A549 (cell line): ENCODE data around the gene ROR1. TPM values are rescaled to one million over a fixed set of nuclear protein-coding genes. Genes with fewer than 3 reads are reported as not detected.

ENCODE experiments used
- ATAC-seq, 2 experiments: fragments of 200-7000 bp in 1 of 2; fragments of >200 bp in 1 of 2; cut with Nextera tagmentation in 1 of 2; cut with Tn5 transposase in 1 of 2; 3 replicates each; pipeline versions ENCODE4 v1.8.0 to v1.9.1; 2018 to 2020; ENCODE audit warnings: mild to moderate bottlenecking in 1 of 2, moderate library complexity in 1 of 2
- CTCF ChIA-PET: fragments of 300-600 bp; sonication (Branson Sonifier 250); formaldehyde crosslinking; extraction: SDS; loops from one replicate; lab custom pipeline; 2021; ENCODE audit warnings: antibody characterized with exemption, inconsistent platforms; lab: Yijun Ruan, JAX
- POLR2A ChIA-PET: fragments of 350-600 bp; formaldehyde crosslinking; extraction: SDS; loops from one replicate; lab custom pipeline; 2021; ENCODE audit warnings: antibody characterized with exemption, inconsistent platforms; lab: Yijun Ruan, JAX
- DNase-seq, 2 experiments: peaks; one replicate each; pipeline versions ENCODE4 v3.0.0 to v3.0.0-alpha.2; 2011 to 2016; ENCODE audit warnings: low read depth in 1 of 2, low spot score in 1 of 2
- FAIRE-seq: peaks from 2 replicates; lab custom pipeline; 2011; peaks lifted over from hg19 to GRCh38; lab: Jason Lieb, UNC
- H3K27ac ChIP-seq, 2 experiments: fragments of >200 bp; sonication (Bioruptor Twin); formaldehyde crosslinking; 3 replicates each; pipeline ENCODE4 v1.5.1; 2016 to 2017
- H3K4me1 ChIP-seq: fragments of >200 bp; sonication (Bioruptor Twin); formaldehyde crosslinking; 3 replicates; pipeline ENCODE4 v1.6.1; 2016
- H3K4me2 ChIP-seq: fragments of >200 bp; sonication (Bioruptor Twin); formaldehyde crosslinking; 3 replicates; pipeline ENCODE4 v1.6.1; 2016
- H3K4me3 ChIP-seq: fragments of >200 bp; sonication (Bioruptor Twin); formaldehyde crosslinking; 3 replicates; pipeline ENCODE4 v1.5.1; 2016
- H3K9me3 ChIP-seq: fragments of >200 bp; sonication (Bioruptor Twin); formaldehyde crosslinking; 3 replicates; pipeline ENCODE4 v1.6.1; 2016
- CBX2 ChIP-seq: fragments of 200-600 bp; sonication (generic); IDR thresholded peaks from 2 replicates; pipeline ENCODE4 v1.6.1; 2016; ENCODE audit warnings: low read depth, mild to moderate bottlenecking, borderline replicate concordance
- CBX8 ChIP-seq: fragments of 200-600 bp; sonication (generic); IDR thresholded peaks from 2 replicates; pipeline ENCODE4 v1.6.1; 2016
- CHD2 ChIP-seq: fragments of 150-350 bp; IDR thresholded peaks from 2 replicates; pipeline ENCODE4 v1.6.1; 2014; ENCODE audit warnings: low read length; ENCODE audit not compliant: partially characterized antibody
- CHD4 ChIP-seq: fragments of 200-600 bp; sonication (generic); IDR thresholded peaks from 2 replicates; pipeline ENCODE4 v1.6.1; 2016; ENCODE audit warnings: antibody characterized with exemption, mild to moderate bottlenecking, borderline replicate concordance
- EHF ChIP-seq: fragments of 250-450 bp; sonication (Bioruptor Pico); IDR thresholded peaks from 2 replicates; pipeline ENCODE4 v1.5.0; 2020; ENCODE audit warnings: mild to moderate bottlenecking
- ESRRA ChIP-seq: fragments of 150-350 bp; IDR thresholded peaks from 2 replicates; pipeline ENCODE4 v1.6.1; 2014; ENCODE audit warnings: mild to moderate bottlenecking, low read length, borderline replicate concordance
- FOXS1 ChIP-seq: fragments of 250-450 bp; sonication (Bioruptor Pico); IDR thresholded peaks from 2 replicates; pipeline ENCODE4 v1.5.0; 2020; ENCODE audit warnings: mild to moderate bottlenecking, moderate library complexity
- HDAC2 ChIP-seq: fragments of 200-600 bp; sonication (generic); IDR thresholded peaks from 2 replicates; pipeline ENCODE4 v1.6.1; 2016
- HEYL ChIP-seq: fragments of 250-450 bp; sonication (Bioruptor Pico); IDR thresholded peaks from 2 replicates; pipeline ENCODE4 v1.8.0; 2021; ENCODE audit warnings: mild to moderate bottlenecking, moderate library complexity
- HOXB13 ChIP-seq: fragments of 250-450 bp; sonication (Bioruptor Pico); IDR thresholded peaks from 2 replicates; pipeline ENCODE4 v1.5.0; 2020; ENCODE audit warnings: low read depth, mild to moderate bottlenecking, moderate library complexity
- JUN ChIP-seq, 2 experiments: fragments of >200 bp; sonication (Bioruptor Twin); formaldehyde crosslinking; IDR thresholded peaks; 2 replicates in 1 of 2; 3 replicates in 1 of 2; pipeline ENCODE4 v1.6.1; 2016 to 2017
- JUNB ChIP-seq: fragments of >200 bp; sonication (Bioruptor Twin); formaldehyde crosslinking; IDR thresholded peaks from 2 replicates; pipeline ENCODE4 v1.6.1; 2016
- KDM1A ChIP-seq: fragments of 200-600 bp; sonication (generic); IDR thresholded peaks from 2 replicates; pipeline ENCODE4 v1.6.1; 2016; ENCODE audit warnings: low read depth, mild to moderate bottlenecking
- KDM5A ChIP-seq: fragments of 200-600 bp; sonication (generic); IDR thresholded peaks from 2 replicates; pipeline ENCODE4 v1.6.1; 2016; ENCODE audit warnings: antibody characterized with exemption, mild to moderate bottlenecking
- MAFK ChIP-seq: fragments of 450-650 bp; IDR thresholded peaks from 2 replicates; pipeline ENCODE4 v1.6.1; 2014; ENCODE audit not compliant: partially characterized antibody
- MYC ChIP-seq: IDR thresholded peaks from 2 replicates; pipeline ENCODE4 v1.6.1; 2012; ENCODE audit warnings: mild to moderate bottlenecking, inconsistent platforms, low read length, improper control_type of control experiment, borderline replicate concordance
- NFE2L2 ChIP-seq: fragments of 150-350 bp; conservative IDR thresholded peaks from 2 replicates; pipeline ENCODE4 v1.6.1; 2014; ENCODE audit warnings: low read length
- NPAS2 ChIP-seq: fragments of 250-450 bp; sonication (Bioruptor Pico); IDR thresholded peaks from 2 replicates; pipeline ENCODE4 v1.8.0; 2022; ENCODE audit warnings: mild to moderate bottlenecking, moderate library complexity, borderline replicate concordance
- PHF8 ChIP-seq: fragments of 200-600 bp; sonication (generic); IDR thresholded peaks from 2 replicates; pipeline ENCODE4 v1.6.1; 2016; ENCODE audit warnings: low read depth, mild to moderate bottlenecking, antibody characterized with exemption, moderate library complexity, borderline replicate concordance
- POLR2A ChIP-seq: IDR thresholded peaks from 2 replicates; pipeline ENCODE4 v1.6.1; 2012; ENCODE audit warnings: mild to moderate bottlenecking, low read length
- POLR2AphosphoS2 ChIP-seq: conservative IDR thresholded peaks from 2 replicates; pipeline ENCODE4 v1.6.1; 2012; ENCODE audit warnings: low read length, improper control_type of control experiment, inconsistent platforms
- RAD21 ChIP-seq, 2 experiments: fragments of >200 bp in 1 of 2; sonication (Bioruptor Twin) in 1 of 2; formaldehyde crosslinking in 1 of 2; IDR thresholded peaks in 1 of 2; conservative IDR thresholded peaks in 1 of 2; 2 replicates in 1 of 2; 3 replicates in 1 of 2; pipeline ENCODE4 v1.6.1; 2012 to 2018; ENCODE audit warnings: inconsistent platforms in 1 of 2
- RCOR1 ChIP-seq: fragments of 150-350 bp; IDR thresholded peaks from 2 replicates; pipeline ENCODE4 v1.6.1; 2014; ENCODE audit warnings: antibody characterized with exemption, low read length, low read depth
- RNF2 ChIP-seq: fragments of 200-600 bp; sonication (generic); IDR thresholded peaks from 2 replicates; pipeline ENCODE4 v1.6.1; 2016; ENCODE audit warnings: low read depth, mild to moderate bottlenecking, antibody characterized with exemption, moderate library complexity, borderline replicate concordance
- TFCP2L1 ChIP-seq: fragments of 250-450 bp; sonication (Bioruptor Pico); IDR thresholded peaks from 2 replicates; pipeline ENCODE4 v1.5.0; 2021; ENCODE audit warnings: mild to moderate bottlenecking
- TP53 ChIP-seq: fragments of 250-450 bp; sonication (Bioruptor Pico); IDR thresholded peaks from 2 replicates; pipeline ENCODE4 v1.5.0; 2021; ENCODE audit warnings: mild to moderate bottlenecking, moderate library complexity
- USF2 ChIP-seq: fragments of 450-650 bp; IDR thresholded peaks from 2 replicates; pipeline ENCODE4 v1.6.1; 2014; ENCODE audit warnings: antibody characterized with exemption
- ZC3H11A ChIP-seq: fragments of 450-650 bp; IDR thresholded peaks from 2 replicates; pipeline ENCODE4 v1.6.1; 2014; ENCODE audit warnings: antibody characterized with exemption, mild to moderate bottlenecking
- WGBS: methylation state at CpG from one replicate; pipeline ENCODE4 v1.1.6; 2017; ENCODE audit errors: missing lambda C conversion rate; 5-methylcytosine and 5-hydroxymethylcytosine counted together
- polyA plus RNA-seq, 4 experiments: library from polyadenylated mRNA; depleted of rRNA in 3 of 4; stranded (reverse); fragments of >200 nt; fragmentation: RNase III in 1 of 4; extraction: RNeasy Plus Mini Kit Qiagen cat#74134 plus additional on column Dnase treatment in 1 of 4; gene quantifications; 2 replicates in 3 of 4; 3 replicates in 1 of 4; pipeline ENCODE4 v1.2.3, GENCODE V29; 2011 to 2017
- TF ChIP-seq, protein P1 (sequence below): fragments of 250-450 bp; sonication (Bioruptor Pico); IDR thresholded peaks from 2 replicates; pipeline ENCODE4 v1.5.0; 2020; ENCODE audit warnings: low read depth, mild to moderate bottlenecking, moderate library complexity
- TF ChIP-seq, protein P2 (sequence below): fragments of >200 bp; sonication (Bioruptor Twin); formaldehyde crosslinking; IDR thresholded peaks from 3 replicates; pipeline ENCODE4 v1.5.1; 2016

ROR1 gene
- polyA plus RNA-seq, 2 of the 4 experiments (the other 2 are of a cell fraction) = 6.5 to 19.0 TPM

GRCh38 chr1:63729227-63729620 is 44.6 kb upstream of the ROR1 start:
- H3K4me1 ChIP-seq = peaks cover 41% of the 10 kb centered on the region
- H3K4me3 ChIP-seq = no peak overlapping the region
- no peak for TF ChIP-seq CBX8
- TF ChIP-seq MAFK = no peak
- no peak for TF ChIP-seq ZC3H11A
- no peak for TF ChIP-seq USF2
- no peak for TF ChIP-seq NFE2L2
- no peak for TF ChIP-seq RNF2
- TF ChIP-seq POLR2A = no peak
- no peak overlapping the region for H3K4me2 ChIP-seq
- no peak for DNase-seq
- H3K9me3 ChIP-seq = no peaks in the 10 kb centered on the region
- ChIA-PET POLR2A (no interaction called here), CTCF (interaction anchor here (2.2 to 3.1 kb wide), 2 partner anchors 38 to 55 kb away, joined by 6 to 18 read pairs; no protein-coding TSS in a partner anchor)
- H3K27ac ChIP-seq = peak overlapping the region; percentile 87 to 90
- FAIRE-seq = no peak
- ATAC-seq = no peak
- 75% methylated on average over 5 of the region's 5 CpGs for WGBS

DNA sequence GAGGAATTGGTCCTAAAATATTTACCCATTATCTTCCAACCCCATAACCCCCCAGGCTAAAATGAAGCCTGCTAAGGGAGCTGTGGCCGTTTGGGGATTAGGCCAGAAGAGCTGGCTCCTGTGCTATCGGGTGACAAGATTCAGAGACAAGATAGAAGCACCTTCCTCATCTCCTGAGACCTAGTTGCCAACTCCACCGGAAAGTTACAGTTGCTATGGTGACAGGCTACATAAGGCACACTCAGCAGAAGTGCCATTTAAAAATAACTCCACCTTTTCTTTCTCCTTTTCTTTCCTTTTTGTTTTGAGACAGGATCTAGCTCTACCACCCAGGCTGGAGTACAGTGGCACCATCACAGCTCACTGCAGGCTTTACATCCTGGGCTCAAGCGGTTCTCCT is 43.6 kb upstream of the ROR1 start:
- Histone ChIP-seq H3K4me2 (peak overlapping the region; percentile 79), H3K27ac (peak overlapping the region; percentile 87 to 90), H3K4me1 (peaks cover 36% of the 10 kb centered on the region)
- TF ChIP-seq RAD21 (conservative IDR thresholded peaks at IDR 0.05 in 1 of 2, IDR thresholded peaks at IDR 0.05 in 1 of 2) (no peak), MAFK (peak; percentile 83)
- TF ChIP-seq, all 56 proteins: peak for 1
- Histone ChIP-seq H3K4me3 (no peak overlapping the region), H3K9me3 (no peaks in the 10 kb centered on the region)
- ChIA-PET POLR2A (no interaction called here), CTCF (interaction anchor here (1.0 to 3.1 kb wide), 2 partner anchors 39 to 45 kb away, joined by 3 to 18 read pairs; no protein-coding TSS in a partner anchor)
- FAIRE-seq (no peak), DNase-seq (peak in 1 of 2 experiments; percentile 71), ATAC-seq (peak; percentile 22 to 51; a peak in 3 of 6 replicates)
- WGBS = 18% methylated on average over 4 of the region's 4 CpGs

DNA sequence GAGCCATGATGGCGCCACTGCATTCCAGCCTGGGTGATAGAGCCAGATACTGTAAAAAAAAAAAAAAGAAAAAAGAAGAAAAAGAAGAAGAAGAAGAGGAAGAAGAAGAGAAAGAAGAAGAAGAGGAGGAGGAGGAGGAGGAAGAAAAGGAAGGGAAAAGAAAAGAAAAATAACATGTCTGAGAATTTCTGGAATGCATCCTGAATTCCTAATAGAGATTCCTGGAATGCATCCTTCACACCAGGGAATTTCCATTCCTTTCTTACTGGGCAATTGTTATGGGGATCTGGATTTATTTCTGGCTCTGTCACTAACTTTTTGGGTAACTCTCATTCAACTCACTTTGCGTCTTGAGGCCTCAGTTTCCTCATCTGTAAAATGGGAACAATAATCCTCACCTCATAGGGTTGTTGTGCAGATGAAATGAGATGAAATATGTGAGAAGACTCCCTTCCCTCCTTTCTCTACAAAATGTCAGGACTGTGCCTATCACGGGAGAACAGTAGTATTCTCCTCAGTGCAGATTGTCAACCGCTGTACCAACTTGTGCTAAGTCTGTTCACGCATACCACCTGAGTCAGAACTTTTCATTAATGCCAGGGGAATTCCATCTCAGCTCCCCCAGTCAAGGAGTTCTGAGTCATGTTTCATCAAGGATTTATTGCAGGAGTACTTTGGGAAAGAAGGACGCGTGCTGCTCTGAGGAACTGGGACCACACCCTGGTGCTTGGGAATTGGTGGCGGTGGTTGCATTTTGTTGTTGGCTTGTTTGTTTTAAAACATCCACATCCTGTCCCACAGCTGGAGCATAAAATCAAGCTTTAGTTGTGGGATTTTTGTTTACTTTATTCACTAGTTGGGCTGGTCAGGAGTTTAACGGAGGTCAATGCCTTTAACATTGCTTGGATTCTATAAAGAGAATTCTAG is 42.4 kb upstream of the ROR1 start:
- Histone ChIP-seq H3K4me2 (peak overlapping the region; percentile 79), H3K9me3 (peaks cover 6% of the 10 kb centered on the region; the same call in 2 of the 3 replicates), H3K4me1 (peaks cover 36% of the 10 kb centered on the region), H3K27ac (peak overlapping the region; percentile 87 to 90), H3K4me3 (peak overlapping the region; percentile 14; the same call in 1 of the 3 replicates)
- 13% methylated on average over 9 of the region's 9 CpGs for WGBS
- ATAC-seq (peak; percentile 93 to 96), DNase-seq (peak; percentile 76 to 97), FAIRE-seq (peak; percentile 67)
- ChIA-PET POLR2A (interaction anchor here (0.8 to 2.2 kb wide), 3 partner anchors 39 to 69 kb away, joined by 3 to 11 read pairs (median 6); partner anchors contain the start of gene ROR1), CTCF (interaction anchor here (0.7 to 3.1 kb wide), 4 partner anchors 17 to 40 kb away, joined by 3 to 18 read pairs (median 5); no protein-coding TSS in a partner anchor)
- no peak; the same call in 1 of the 2 replicates for TF ChIP-seq HOXB13 (CRISPR knock-in tag)
- peak; percentile 81 for TF ChIP-seq HDAC2
- TF ChIP-seq, protein P1, sequence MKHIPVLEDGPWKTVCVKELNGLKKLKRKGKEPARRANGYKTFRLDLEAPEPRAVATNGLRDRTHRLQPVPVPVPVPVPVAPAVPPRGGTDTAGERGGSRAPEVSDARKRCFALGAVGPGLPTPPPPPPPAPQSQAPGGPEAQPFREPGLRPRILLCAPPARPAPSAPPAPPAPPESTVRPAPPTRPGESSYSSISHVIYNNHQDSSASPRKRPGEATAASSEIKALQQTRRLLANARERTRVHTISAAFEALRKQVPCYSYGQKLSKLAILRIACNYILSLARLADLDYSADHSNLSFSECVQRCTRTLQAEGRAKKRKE (CRISPR knock-in tag) = 0 out of 2 replicates have a peak, but pooled peaks have one; percentile 43
- TF ChIP-seq POLR2AphosphoS2 = no peak
- no peak for TF ChIP-seq CHD2
- peak; percentile 86; the same call in 1 of the 2 replicates for TF ChIP-seq MYC
- no peak for TF ChIP-seq RNF2
- TF ChIP-seq HEYL (CRISPR knock-in tag) = 0 out of 2 replicates have a peak, but pooled peaks have one; percentile 39
- no peak for TF ChIP-seq PHF8
- no peak for TF ChIP-seq CHD4
- TF ChIP-seq CBX2 = no peak
- peak; percentile 61; the same call in 1 of the 2 replicates for TF ChIP-seq EHF
- no peak for TF ChIP-seq ESRRA
- no peak for TF ChIP-seq NPAS2 (CRISPR knock-in tag)
- 0 out of 2 replicates have a peak, but pooled peaks have one; percentile 25 for TF ChIP-seq RCOR1
- TF ChIP-seq, protein P2, sequence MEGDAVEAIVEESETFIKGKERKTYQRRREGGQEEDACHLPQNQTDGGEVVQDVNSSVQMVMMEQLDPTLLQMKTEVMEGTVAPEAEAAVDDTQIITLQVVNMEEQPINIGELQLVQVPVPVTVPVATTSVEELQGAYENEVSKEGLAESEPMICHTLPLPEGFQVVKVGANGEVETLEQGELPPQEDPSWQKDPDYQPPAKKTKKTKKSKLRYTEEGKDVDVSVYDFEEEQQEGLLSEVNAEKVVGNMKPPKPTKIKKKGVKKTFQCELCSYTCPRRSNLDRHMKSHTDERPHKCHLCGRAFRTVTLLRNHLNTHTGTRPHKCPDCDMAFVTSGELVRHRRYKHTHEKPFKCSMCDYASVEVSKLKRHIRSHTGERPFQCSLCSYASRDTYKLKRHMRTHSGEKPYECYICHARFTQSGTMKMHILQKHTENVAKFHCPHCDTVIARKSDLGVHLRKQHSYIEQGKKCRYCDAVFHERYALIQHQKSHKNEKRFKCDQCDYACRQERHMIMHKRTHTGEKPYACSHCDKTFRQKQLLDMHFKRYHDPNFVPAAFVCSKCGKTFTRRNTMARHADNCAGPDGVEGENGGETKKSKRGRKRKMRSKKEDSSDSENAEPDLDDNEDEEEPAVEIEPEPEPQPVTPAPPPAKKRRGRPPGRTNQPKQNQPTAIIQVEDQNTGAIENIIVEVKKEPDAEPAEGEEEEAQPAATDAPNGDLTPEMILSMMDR = no peak
- TF ChIP-seq FOXS1 = peak; percentile 23; the same call in 1 of the 2 replicates
- no peak; the same call in 1 of the 2 replicates for TF ChIP-seq TFCP2L1 (CRISPR knock-in tag)
- peak; percentile 28 to 62; a peak in 4 of 5 replicates for TF ChIP-seq RAD21 (conservative IDR thresholded peaks at IDR 0.05 in 1 of 2, IDR thresholded peaks at IDR 0.05 in 1 of 2)
- TF ChIP-seq JUN (IDR thresholded peaks at IDR 0.05) = peak; percentile 83 to 89; a peak in 4 of 5 replicates
- TF ChIP-seq KDM5A = no peak
- peak; percentile 89 for TF ChIP-seq JUNB
- no peak for TF ChIP-seq TP53 (CRISPR knock-in tag)
- TF ChIP-seq KDM1A = peak; percentile 96
